ENCODE results near the gene CDT1.

Gene CDT1

GRCh38 chr16:88848557-88848956, 45.0 kb downstream of the CDT1 start:
- Histone ChIP-seq H2BK12ac (ENCODE audit: low read length) (no peak overlapping the region), H3K14ac (ENCODE audit: low read length) (no peak overlapping the region), H2BK120ac (ENCODE audit: low read depth, low read length) (no peak overlapping the region), H3K23ac (ENCODE audit: low read depth, low read length, poor library complexity) (peak overlapping the region; percentile 31), H3K36me3 (replicated peaks in 1 of 2; ENCODE audit: control insufficient read depth in 2 of 2, insufficient read depth in 2 of 2, low read length in 2 of 2) (peaks cover 0 to 8% of the 10 kb centered on the region in 2 donors), H3K27ac (replicated peaks; ENCODE audit: low read length) (no peak overlapping the region), H4K91ac (ENCODE audit: low read depth, low read length, poor library complexity) (no peak overlapping the region), H3K4me3 (ENCODE audit: low read length in 2 of 2) (no peak overlapping the region), H2AK5ac (ENCODE audit: low read depth, low read length) (no peak overlapping the region), H3K4me2 (ENCODE audit: insufficient read depth, low read length, poor library complexity, severe bottlenecking) (no peak overlapping the region), H3K4me1 (ENCODE audit: control insufficient read depth in 2 of 2, insufficient read depth in 1 of 2, low read depth in 1 of 2, low read length in 2 of 2) (peaks cover 0 to 5% of the 10 kb centered on the region in 2 donors), H2AFZ (ENCODE audit: low read length) (no peak overlapping the region), H3K9ac (ENCODE audit: low read depth, low read length, poor library complexity) (no peak overlapping the region), H3K9me3 (replicated peaks in 1 of 2; ENCODE audit: control insufficient read depth in 2 of 2, insufficient read depth in 1 of 2, low read depth in 1 of 2, low read length in 2 of 2) (no peaks in the 10 kb centered on the region), H3K79me1 (ENCODE audit: low read depth, low read length) (peaks cover 5% of the 10 kb centered on the region), H4K8ac (ENCODE audit: low read depth, low read length) (no peak overlapping the region), H3K27me3 (ENCODE audit: control insufficient read depth in 3 of 3, insufficient read depth in 3 of 3, low read depth in 1 of 3, low read length in 3 of 3) (no peaks in the 10 kb centered on the region), H3K18ac (ENCODE audit: low read length) (no peak overlapping the region), H2BK15ac (ENCODE audit: low read length) (no peak overlapping the region), H2BK5ac (ENCODE audit: low read length) (peak overlapping the region; percentile 66), H3K4ac (ENCODE audit: low read length) (no peak overlapping the region)
- DNase-seq (ENCODE audit: low spot score) = no peak
- no CpG with 5 or more reads among the region's 21 CpGs for WGBS, 2 donors (ENCODE audit: extremely low coverage in 2 of 2, insufficient read length in 2 of 2, insufficient replicate concordance in 1 of 2)

GRCh38 chr16:88850531-88851199, 47.1 kb downstream of the CDT1 start:
- no peak overlapping the region for H3K4me3 ChIP-seq (ENCODE audit: low read length in 2 of 2)
- peaks cover 6% of the 10 kb centered on the region for H3K79me1 ChIP-seq (ENCODE audit: low read depth, low read length)
- no peaks in the 10 kb centered on the region for H3K9me3 ChIP-seq (replicated peaks in 1 of 2; ENCODE audit: control insufficient read depth in 2 of 2, insufficient read depth in 1 of 2, low read depth in 1 of 2, low read length in 2 of 2)
- H3K23ac ChIP-seq (ENCODE audit: low read depth, low read length, poor library complexity) = no peak overlapping the region
- no peak for DNase-seq (ENCODE audit: low spot score)
- no peak overlapping the region for H2AFZ ChIP-seq (ENCODE audit: low read length)
- peaks cover 0 to 16% of the 10 kb centered on the region in 2 donors for H3K4me1 ChIP-seq (ENCODE audit: control insufficient read depth in 2 of 2, insufficient read depth in 1 of 2, low read depth in 1 of 2, low read length in 2 of 2)
- no peak overlapping the region for H3K9ac ChIP-seq (ENCODE audit: low read depth, low read length, poor library complexity)
- H2BK12ac ChIP-seq (ENCODE audit: low read length) = no peak overlapping the region
- H3K4me2 ChIP-seq (ENCODE audit: insufficient read depth, low read length, poor library complexity, severe bottlenecking) = no peak overlapping the region
- WGBS, 2 donors (ENCODE audit: extremely low coverage in 2 of 2, insufficient read length in 2 of 2, insufficient replicate concordance in 1 of 2) = no CpG with 5 or more reads among the region's 33 CpGs
- no peak overlapping the region for H4K91ac ChIP-seq (ENCODE audit: low read depth, low read length, poor library complexity)
- peaks cover 0 to 8% of the 10 kb centered on the region in 2 donors for H3K36me3 ChIP-seq (replicated peaks in 1 of 2; ENCODE audit: control insufficient read depth in 2 of 2, insufficient read depth in 2 of 2, low read length in 2 of 2)
- H3K14ac ChIP-seq (ENCODE audit: low read length) = no peak overlapping the region
- no peak overlapping the region for H3K27ac ChIP-seq (replicated peaks; ENCODE audit: low read length)
- H2BK5ac ChIP-seq (ENCODE audit: low read length) = no peak overlapping the region
- no peak overlapping the region for H2BK120ac ChIP-seq (ENCODE audit: low read depth, low read length)
- no peak overlapping the region for H3K4ac ChIP-seq (ENCODE audit: low read length)
- no peak overlapping the region for H2AK5ac ChIP-seq (ENCODE audit: low read depth, low read length)
- no peak overlapping the region for H3K18ac ChIP-seq (ENCODE audit: low read length)
- H4K8ac ChIP-seq (ENCODE audit: low read depth, low read length) = no peak overlapping the region
- H3K27me3 ChIP-seq (ENCODE audit: control insufficient read depth in 3 of 3, insufficient read depth in 3 of 3, low read depth in 1 of 3, low read length in 3 of 3) = no peaks in the 10 kb centered on the region
- no peak overlapping the region for H2BK15ac ChIP-seq (ENCODE audit: low read length)

- no peak overlapping the region for H2BK15ac ChIP-seq (ENCODE audit: low read length)
- H3K4ac ChIP-seq (ENCODE audit: low read length) = no peak overlapping the region
- peaks cover 9% of the 10 kb centered on the region for H3K79me1 ChIP-seq (ENCODE audit: low read depth, low read length)
- H2BK5ac ChIP-seq (ENCODE audit: low read length) = no peak overlapping the region
- H3K18ac ChIP-seq (ENCODE audit: low read length) = no peak overlapping the region
- H4K8ac ChIP-seq (ENCODE audit: low read depth, low read length) = no peak overlapping the region
- no peak overlapping the region for H3K27ac ChIP-seq (replicated peaks; ENCODE audit: low read length)
- peak overlapping the region; percentile 9 for H3K9ac ChIP-seq (ENCODE audit: low read depth, low read length, poor library complexity)
- H3K36me3 ChIP-seq (replicated peaks in 1 of 2; ENCODE audit: control insufficient read depth in 2 of 2, insufficient read depth in 2 of 2, low read length in 2 of 2) = peaks cover 0 to 8% of the 10 kb centered on the region in 2 donors
- no peak overlapping the region for H2AK5ac ChIP-seq (ENCODE audit: low read depth, low read length)
- DNase-seq (ENCODE audit: low spot score) = no peak
- H3K9me3 ChIP-seq (replicated peaks in 1 of 2; ENCODE audit: control insufficient read depth in 2 of 2, insufficient read depth in 1 of 2, low read depth in 1 of 2, low read length in 2 of 2) = no peaks in the 10 kb centered on the region
- no peak overlapping the region for H3K4me2 ChIP-seq (ENCODE audit: insufficient read depth, low read length, poor library complexity, severe bottlenecking)
- no peak overlapping the region for H3K4me3 ChIP-seq (ENCODE audit: low read length in 2 of 2)
- H3K14ac ChIP-seq (ENCODE audit: low read length) = no peak overlapping the region
- no peak overlapping the region for H2AFZ ChIP-seq (ENCODE audit: low read length)
- H3K27me3 ChIP-seq (ENCODE audit: control insufficient read depth in 3 of 3, insufficient read depth in 3 of 3, low read depth in 1 of 3, low read length in 3 of 3) = no peaks in the 10 kb centered on the region
- no peak overlapping the region for H2BK120ac ChIP-seq (ENCODE audit: low read depth, low read length)
- peaks cover 6 to 22% of the 10 kb centered on the region in 2 donors for H3K4me1 ChIP-seq (ENCODE audit: control insufficient read depth in 2 of 2, insufficient read depth in 1 of 2, low read depth in 1 of 2, low read length in 2 of 2)
- no peak overlapping the region for H4K91ac ChIP-seq (ENCODE audit: low read depth, low read length, poor library complexity)
- no peak overlapping the region for H3K23ac ChIP-seq (ENCODE audit: low read depth, low read length, poor library complexity)
- H2BK12ac ChIP-seq (ENCODE audit: low read length) = no peak overlapping the region
- no CpG with 5 or more reads among the region's 19 CpGs for WGBS, 2 donors (ENCODE audit: extremely low coverage in 2 of 2, insufficient read length in 2 of 2, insufficient replicate concordance in 1 of 2)
These were observed 48.0 kb downstream of the CDT1 start for GRCh38 chr16:88851616-88852015.

- no peak for DNase-seq (ENCODE audit: low spot score)
- H3K9me3 ChIP-seq (replicated peaks in 1 of 2; ENCODE audit: control insufficient read depth in 2 of 2, insufficient read depth in 1 of 2, low read depth in 1 of 2, low read length in 2 of 2) = no peaks in the 10 kb centered on the region
- H3K23ac ChIP-seq (ENCODE audit: low read depth, low read length, poor library complexity) = no peak overlapping the region
- H3K4me2 ChIP-seq (ENCODE audit: insufficient read depth, low read length, poor library complexity, severe bottlenecking) = no peak overlapping the region
- no peak overlapping the region for H2AK5ac ChIP-seq (ENCODE audit: low read depth, low read length)
- no CpG with 5 or more reads among the region's 17 CpGs for WGBS, 2 donors (ENCODE audit: extremely low coverage in 2 of 2, insufficient read length in 2 of 2, insufficient replicate concordance in 1 of 2)
- H4K8ac ChIP-seq (ENCODE audit: low read depth, low read length) = no peak overlapping the region
- H2BK12ac ChIP-seq (ENCODE audit: low read length) = no peak overlapping the region
- H2BK120ac ChIP-seq (ENCODE audit: low read depth, low read length) = no peak overlapping the region
- H2AFZ ChIP-seq (ENCODE audit: low read length) = no peak overlapping the region
- H3K14ac ChIP-seq (ENCODE audit: low read length) = no peak overlapping the region
- no peak overlapping the region for H4K91ac ChIP-seq (ENCODE audit: low read depth, low read length, poor library complexity)
- peaks cover 0 to 5% of the 10 kb centered on the region in 2 donors for H3K36me3 ChIP-seq (replicated peaks in 1 of 2; ENCODE audit: control insufficient read depth in 2 of 2, insufficient read depth in 2 of 2, low read length in 2 of 2)
- no peak overlapping the region for H3K27ac ChIP-seq (replicated peaks; ENCODE audit: low read length)
- H2BK15ac ChIP-seq (ENCODE audit: low read length) = no peak overlapping the region
- no peak overlapping the region for H3K4ac ChIP-seq (ENCODE audit: low read length)
- H3K9ac ChIP-seq (ENCODE audit: low read depth, low read length, poor library complexity) = no peak overlapping the region
- H3K4me3 ChIP-seq (ENCODE audit: low read length in 2 of 2) = no peak overlapping the region
- H3K79me1 ChIP-seq (ENCODE audit: low read depth, low read length) = peaks cover 16% of the 10 kb centered on the region
- H3K27me3 ChIP-seq (ENCODE audit: control insufficient read depth in 3 of 3, insufficient read depth in 3 of 3, low read depth in 1 of 3, low read length in 3 of 3) = no peaks in the 10 kb centered on the region
- H2BK5ac ChIP-seq (ENCODE audit: low read length) = no peak overlapping the region
- peaks cover 11 to 26% of the 10 kb centered on the region in 2 donors for H3K4me1 ChIP-seq (ENCODE audit: control insufficient read depth in 2 of 2, insufficient read depth in 1 of 2, low read depth in 1 of 2, low read length in 2 of 2)
- no peak overlapping the region for H3K18ac ChIP-seq (ENCODE audit: low read length)
These were observed 49.8 kb downstream of the CDT1 start for GRCh38 chr16:88853325-88853941.

Measured in neuronal stem cell (in vitro differentiated cells).